G401 (cell line): ENCODE results near the gene SVEP1. TPM values are rescaled to one million over a fixed set of nuclear protein-coding genes. Genes with fewer than 3 reads are reported as not detected.
"Not testable (repeated sequence)": the region's sequence is repeated elsewhere in the genome, so short reads cannot be mapped to it uniquely, and the experiment has no call there.

Experiments used
- DNase-seq: peaks from one replicate; pipeline ENCODE4 v3.0.0-alpha.2; 2015; ENCODE audit warnings: low spot score
- in situ Hi-C: cut with HindIII; loops from 2 replicates; pipeline ENCODE4 v1.10.0; 2016; ENCODE audit warnings: low sequenced_read_pairs, mixed read lengths
- total RNA-seq: library from RNA; depleted of rRNA; stranded (reverse); fragments of >200 nt; shearing (Covaris generic); gene quantifications from 2 replicates; pipeline ENCODE4 v1.2.3, GENCODE V29; 2014

The SVEP1 gene
- total RNA-seq, 1 experiment from 2014 or later = not detected

DNA sequence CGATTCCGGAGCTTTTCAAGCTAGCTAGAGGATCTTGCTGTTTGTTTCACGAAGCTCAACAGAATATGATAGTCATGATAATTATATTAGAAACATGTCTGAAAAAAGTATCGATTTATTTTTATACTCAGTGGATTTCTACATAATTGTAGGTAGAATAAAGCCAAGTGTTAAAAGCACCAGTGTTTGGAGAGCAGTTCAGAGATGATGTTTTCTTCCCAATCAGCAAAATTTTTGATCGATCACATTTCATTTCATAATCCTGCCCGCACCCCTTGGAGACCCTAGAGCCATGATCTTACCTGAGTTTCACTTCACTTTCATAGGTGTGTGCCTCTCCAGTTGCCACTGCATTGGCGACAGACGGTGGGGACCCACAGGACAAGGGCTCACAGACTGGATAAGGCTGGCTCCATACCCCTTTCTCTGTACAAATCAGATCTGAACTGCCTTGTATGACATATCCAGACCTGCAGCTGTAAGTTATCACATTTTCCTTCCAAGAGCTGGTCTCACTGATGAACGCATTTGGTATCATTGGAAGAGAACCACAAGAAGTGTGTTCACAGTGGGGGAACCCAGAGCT is 173.6 kb downstream of the SVEP1 start:
- no peak for DNase-seq
- in situ Hi-C loops = no loop called here

DNA sequence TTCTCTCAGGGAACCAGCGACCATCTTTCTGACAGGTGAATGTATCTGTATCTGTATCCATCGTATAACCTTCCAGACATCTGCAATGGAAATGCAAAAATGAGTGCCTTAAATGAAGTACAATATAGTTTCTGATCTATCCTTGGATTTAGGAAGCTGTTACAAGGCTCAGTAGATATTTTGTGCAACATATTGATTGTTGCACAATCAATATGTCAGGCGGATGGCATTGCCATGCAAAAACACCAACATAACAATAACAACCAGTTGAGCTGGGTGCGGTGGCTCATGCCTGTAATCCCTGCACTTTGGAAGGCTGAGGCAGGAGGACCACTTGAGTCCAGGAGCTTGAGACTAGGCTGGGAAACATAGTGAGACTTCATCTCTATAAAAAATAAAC is 175.1 kb downstream of the SVEP1 start:
- in situ Hi-C loops = no loop called here

GRCh38 chr9:110399983-110400382 is 179.6 kb downstream of the SVEP1 start:
- DNase-seq = no peak
- in situ Hi-C loops = no loop called here

More for the DNA sequence above, 175.1 kb downstream of the SVEP1 start:
- DNase-seq = no peak

DNA sequence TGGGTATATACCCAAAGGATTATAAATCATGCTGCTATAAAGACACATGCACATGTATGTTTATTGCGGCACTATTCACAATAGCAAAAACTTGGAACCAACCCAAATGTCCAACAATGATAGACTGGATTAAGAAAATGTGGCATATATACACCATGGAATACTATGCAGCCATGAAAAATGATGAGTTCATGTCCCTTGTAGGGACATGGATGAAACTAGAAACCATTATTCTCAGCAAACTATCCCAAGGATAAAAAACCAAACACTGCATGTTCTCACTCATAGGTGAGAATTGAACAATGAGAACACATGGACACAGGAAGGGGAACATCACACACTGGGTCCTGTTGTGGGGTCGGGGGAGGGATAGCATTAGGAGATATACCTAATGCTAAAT is 180.5 kb downstream of the SVEP1 start:
- in situ Hi-C loops, DNase-seq: not testable (repeated sequence)

DNA sequence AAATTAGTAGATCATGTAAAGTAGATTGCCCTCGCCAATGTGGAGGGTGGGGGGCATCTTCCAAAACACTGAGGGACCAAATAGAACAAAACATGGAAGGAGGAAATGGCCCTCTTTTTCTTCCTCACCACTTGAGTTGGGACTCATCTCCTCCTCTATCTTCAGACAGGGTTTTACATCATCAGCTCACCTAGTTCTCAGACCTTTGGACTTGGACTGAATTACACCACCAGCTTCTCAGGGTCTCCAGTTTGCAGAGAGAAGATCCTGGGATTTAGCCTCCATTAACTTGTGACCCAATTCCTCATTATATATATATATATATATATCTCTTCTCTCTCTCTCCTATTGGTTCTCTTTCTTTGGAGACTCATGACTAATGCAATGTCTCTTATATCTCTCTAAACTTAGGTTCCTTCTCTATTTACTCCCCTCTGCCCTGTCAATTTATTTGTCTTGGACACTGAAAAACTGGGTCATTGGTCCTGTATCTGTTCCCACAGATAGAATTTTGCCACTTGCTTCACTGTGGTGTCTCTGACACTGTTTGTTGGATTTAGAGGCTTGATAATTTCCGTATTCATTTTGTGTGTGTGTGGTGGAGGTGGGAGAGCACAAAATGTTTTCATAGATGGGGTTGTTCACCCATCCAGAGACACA is 187.6 kb downstream of the SVEP1 start:
- DNase-seq = no peak
- in situ Hi-C loops = no loop called here

GRCh38 chr9:110389148-110389750 is 190.3 kb downstream of the SVEP1 start:
- in situ Hi-C loops = no loop called here
- DNase-seq = no peak

DNA sequence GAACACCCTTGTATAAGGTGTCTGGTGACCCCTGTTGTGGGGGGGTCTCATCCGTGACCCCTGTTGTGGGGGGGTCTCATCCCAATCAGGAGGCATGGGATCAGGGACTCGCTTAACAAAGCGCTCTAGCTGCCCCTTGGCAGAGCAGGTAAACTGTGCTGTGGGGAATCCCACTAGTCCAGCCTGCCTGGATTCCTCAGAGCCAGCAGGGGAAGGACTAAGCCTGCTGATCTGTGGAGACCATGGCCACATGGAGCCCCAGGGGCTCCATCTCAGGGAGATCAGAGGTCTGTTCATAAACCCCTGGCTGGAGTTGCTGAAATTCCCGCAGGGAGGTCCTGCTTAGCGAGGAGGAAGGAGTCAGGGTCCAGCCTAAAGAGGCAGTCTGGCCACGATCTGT is 196.1 kb downstream of the SVEP1 start:
- in situ Hi-C loops = no loop called here
- no peak for DNase-seq

GRCh38 chr9:110382731-110383130 is 196.8 kb downstream of the SVEP1 start:
- DNase-seq = no peak
- in situ Hi-C loops = no loop called here

DNA sequence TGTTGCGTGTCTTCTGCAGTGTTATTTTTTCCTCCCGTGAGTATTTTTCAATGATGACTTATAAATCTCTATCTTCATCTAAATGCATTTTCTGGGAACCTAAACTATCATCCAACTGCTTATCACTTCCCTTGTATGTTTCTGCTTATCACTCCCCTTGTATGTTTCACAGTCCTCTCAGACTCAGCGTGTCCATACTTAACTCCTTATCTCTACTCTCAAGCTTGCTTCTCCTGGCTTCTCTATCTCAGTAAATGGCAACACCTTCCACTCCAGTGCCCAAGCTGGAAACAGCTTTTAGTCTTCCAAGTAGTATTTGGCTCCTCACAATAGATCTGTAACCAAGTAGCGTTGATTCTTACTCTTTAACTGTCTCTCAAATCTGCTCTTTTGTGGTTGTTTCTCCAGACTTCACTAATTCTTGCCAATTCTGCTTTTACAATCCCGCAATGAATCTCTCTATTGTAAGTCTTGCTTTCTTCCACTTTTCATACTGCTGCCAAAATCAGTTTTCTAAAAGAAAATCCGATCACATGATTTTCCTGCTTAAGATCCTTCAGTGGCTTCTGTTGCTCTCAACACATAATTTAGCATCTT is 208.0 kb downstream of the SVEP1 start:
- no peak for DNase-seq
- in situ Hi-C loops = no loop called here

DNA sequence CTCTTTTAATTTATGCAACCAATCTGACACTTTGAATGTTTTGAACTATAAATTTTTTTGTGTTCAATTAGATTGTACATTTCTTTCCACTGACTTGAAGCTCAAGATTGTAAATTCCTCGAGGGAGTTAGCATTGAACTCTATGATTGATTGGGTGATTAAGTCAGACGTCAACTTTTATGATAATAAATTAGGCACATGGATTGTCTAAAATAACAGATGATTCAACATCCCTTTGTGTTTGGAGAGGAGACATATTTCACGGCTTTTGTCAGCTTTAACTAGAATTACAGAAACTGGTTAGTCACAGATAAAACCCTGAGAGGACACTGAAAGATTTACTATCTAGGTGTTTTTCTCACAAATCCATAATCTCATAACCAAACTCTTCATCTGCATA is 209.2 kb downstream of the SVEP1 start:
- in situ Hi-C loops = no loop called here
- DNase-seq = no peak

DNA sequence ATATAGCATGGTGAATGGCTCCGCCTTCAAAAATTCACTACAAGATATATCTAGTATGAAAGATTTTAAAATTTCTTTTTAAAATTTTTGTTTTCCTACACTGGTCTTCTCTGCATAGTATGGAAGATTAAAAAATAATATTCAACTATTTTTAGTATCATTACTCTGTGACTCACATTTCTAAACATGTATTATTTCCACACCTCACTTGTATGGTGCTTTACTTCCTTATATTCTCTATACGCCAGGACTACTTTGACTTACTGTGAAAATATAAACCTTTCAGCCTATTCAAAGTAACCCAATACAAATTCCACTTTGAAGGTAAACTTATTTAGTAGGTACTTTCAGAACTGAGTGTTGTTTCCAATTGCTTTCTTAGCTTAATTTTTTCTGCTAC is 215.1 kb downstream of the SVEP1 start:
- no peak for DNase-seq
- in situ Hi-C loops = no loop called here

DNA sequence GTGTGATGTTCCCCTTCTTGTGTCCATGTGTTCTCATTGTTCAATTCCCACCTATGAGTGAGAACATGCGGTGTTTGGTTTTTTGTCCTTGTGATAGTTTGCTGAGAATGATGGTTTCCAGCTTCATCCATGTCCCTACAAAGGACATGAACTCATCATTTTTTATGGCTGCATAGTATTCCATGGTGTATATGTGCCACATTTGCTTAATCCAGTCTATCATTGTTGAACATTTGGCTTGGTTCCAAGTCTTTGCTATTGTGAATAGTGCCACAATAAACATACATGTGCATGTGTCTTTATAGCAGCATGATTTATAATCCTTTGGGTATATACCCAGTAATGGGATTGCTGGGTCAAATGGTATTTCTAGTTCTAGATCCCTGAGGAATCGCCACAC is 220.5 kb downstream of the SVEP1 start:
- DNase-seq, in situ Hi-C loops: not testable (repeated sequence)

DNA sequence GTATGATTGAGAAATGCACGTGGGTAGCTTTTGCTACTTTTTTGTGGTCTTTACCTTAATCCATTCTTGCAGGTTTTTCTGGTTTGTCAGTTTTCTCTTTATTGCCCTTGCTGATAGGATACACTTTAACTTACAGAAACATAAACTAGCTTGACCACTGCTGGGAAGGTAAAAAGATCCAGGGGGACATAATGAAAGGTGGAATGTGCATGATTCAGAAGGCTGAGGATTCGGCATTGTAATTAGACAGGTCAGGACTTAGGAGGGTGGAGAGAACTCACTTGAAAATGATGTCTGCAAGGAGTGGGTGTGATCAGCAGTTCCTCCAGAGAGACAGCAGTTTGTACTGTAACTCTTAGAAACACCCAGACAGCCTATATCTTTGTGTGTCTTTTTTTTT is 222.0 kb downstream of the SVEP1 start:
- in situ Hi-C loops = no loop called here
- DNase-seq = no peak

DNA sequence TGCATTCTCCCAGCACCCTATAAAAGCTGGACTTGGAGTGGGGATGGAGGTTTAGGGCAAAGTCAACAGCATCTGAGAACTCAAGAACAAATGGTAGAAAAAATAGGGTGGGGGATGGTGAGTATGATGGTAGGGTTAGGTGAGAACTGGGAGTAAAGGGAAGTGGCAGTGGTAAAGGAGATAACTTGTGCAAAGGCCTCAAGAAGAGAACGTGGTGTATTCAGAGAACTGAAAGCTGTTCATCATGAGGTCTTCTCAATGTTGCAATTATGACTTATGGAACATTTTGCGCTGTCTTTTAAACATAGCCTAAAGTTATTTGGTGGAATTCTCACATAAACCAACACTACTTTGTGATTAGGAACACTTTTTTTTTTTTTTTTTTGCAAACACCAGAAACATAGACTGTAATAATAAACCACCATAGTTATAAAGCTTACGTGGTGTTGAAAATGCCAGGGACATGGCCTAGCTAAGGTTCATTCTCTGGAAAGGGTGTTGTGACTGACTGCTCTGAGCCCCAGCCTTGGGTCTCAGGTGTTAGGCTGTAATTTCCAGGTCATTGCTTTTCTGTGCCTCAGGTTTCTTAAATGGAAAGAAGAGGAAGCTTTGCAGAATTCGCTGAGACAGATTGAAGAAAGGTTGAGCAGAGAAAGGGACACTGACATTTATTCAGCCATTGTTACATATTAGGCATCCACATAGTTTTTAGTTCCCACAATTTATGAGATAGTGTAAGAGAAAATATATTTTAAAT is 222.7 kb downstream of the SVEP1 start:
- DNase-seq = no peak
- in situ Hi-C loops = no loop called here

DNA sequence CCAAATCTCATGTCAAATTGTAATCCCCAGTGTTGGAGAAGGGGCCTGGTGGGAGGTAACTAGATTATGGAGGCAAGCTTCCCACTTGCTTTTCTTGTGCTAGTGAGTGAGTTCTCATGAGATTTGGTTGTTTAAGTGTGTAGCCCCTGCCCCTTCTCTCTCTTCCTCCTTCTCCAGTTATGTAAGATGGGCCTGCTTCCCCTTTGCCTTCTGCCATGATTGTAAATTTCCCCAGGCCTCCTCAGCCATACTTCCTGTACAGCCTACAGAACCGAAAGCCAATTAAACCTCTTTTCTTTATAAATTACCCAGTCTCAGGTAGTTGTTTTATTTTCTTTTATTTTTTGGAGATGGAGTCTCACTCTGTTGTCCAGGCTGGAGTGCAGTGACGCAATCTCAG is 223.6 kb downstream of the SVEP1 start:
- DNase-seq = no peak
- in situ Hi-C loops = no loop called here

- in situ Hi-C loops = no loop called here
- DNase-seq = no peak
Measured at GRCh38 chr9:110351009-110351467, 228.5 kb downstream of the SVEP1 start.

- in situ Hi-C loops = no loop called here
- DNase-seq = no peak
Measured at GRCh38 chr9:110346325-110346724, 233.2 kb downstream of the SVEP1 start.

DNA sequence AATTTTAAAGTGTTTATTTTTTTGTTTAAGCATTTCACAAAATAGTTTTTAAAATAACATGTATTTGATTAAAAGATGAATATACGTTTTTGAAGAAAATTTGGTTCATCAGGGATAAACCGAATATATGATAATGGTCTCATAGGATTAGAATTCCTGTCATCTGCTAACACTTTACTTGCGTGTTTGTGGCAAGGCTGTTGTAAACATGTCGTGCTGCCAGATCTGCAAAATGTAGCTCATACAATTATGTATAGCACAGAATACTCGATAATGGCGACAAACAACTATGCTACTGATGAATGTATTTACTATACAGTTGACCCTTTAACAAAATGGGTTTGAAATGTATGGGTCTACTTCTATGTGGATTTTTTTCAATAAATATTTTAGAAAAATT is 234.7 kb downstream of the SVEP1 start:
- in situ Hi-C loops = no loop called here

DNA sequence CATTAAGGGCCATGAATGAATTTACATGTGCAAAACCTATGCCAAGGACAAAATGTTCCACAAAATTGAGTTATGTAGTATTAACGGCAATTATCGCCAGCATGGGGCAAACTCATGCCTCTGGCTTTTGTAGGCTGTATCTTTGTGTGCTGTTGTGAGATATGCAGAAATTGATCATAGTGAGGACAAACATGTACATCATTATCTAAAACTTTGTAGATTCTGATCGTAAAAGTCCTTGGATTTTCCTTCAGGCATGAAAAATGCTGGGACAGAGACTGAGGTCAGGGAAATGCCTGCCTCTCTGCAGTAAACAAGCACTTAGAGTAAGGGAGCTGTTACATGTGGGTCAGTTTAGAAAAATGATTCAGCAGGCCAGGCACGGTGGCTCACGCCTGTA is 236.0 kb downstream of the SVEP1 start:
- DNase-seq = no peak
- in situ Hi-C loops = no loop called here

More for the DNA sequence above, 234.7 kb downstream of the SVEP1 start:
- DNase-seq = no peak

GRCh38 chr9:110340306-110340705 is 239.2 kb downstream of the SVEP1 start:
- in situ Hi-C loops = no loop called here
- DNase-seq = no peak
